ENCODE measurements around the gene OGFR. TPM values are rescaled to one million over a fixed set of nuclear protein-coding genes. Genes with fewer than 3 reads are reported as not detected.

Gene OGFR
- total and polyA plus RNA-seq, 4 donors, result 14.6 to 46.6 (median 42.3) TPM

Small RNAs within 50 kb of the gene (small RNA-seq; reads per million reads assigned to genes)
- gene DPH3P1 (ENCODE audit: low replicate concordance), result not detected

Other genes with a start within 250 kb of the OGFR start
- gene SLCO4A1, start 162.3 kb upstream of the OGFR start, total RNA-seq, result 1 to 10 TPM; 2.3 to 2.8 TPM
- gene SLCO4A1, start 162.3 kb upstream of the OGFR start, polyA plus RNA-seq (ENCODE audit: insufficient read length in 2 of 2), result 10 to 100 TPM in 1 of 2 donors, 1 to 10 TPM in 1; 8.7 to 12.1 TPM
- gene NTSR1, start 96.0 kb upstream of the OGFR start, total RNA-seq, result 1 to 10 TPM; 1.3 to 2.6 TPM
- gene NTSR1, start 96.0 kb upstream of the OGFR start, polyA plus RNA-seq (ENCODE audit: insufficient read length in 2 of 2), result 1 to 10 TPM; 5.3 to 6.1 TPM
- 10 to 100 TPM in 1 of 2 donors, 1 to 10 TPM in 1; 7.5 to 15.8 TPM for gene MRGBP, start 8.4 kb upstream of the OGFR start, total RNA-seq
- gene MRGBP, start 8.4 kb upstream of the OGFR start, polyA plus RNA-seq (ENCODE audit: insufficient read length in 2 of 2), result 10 to 100 TPM; 12.0 to 13.9 TPM
- gene COL9A3, start 12.2 kb downstream of the OGFR start, total RNA-seq, result 100 to 1,000 TPM in 1 of 2 donors, 10 to 100 TPM in 1; 33.5 to 151 TPM
- gene COL9A3, start 12.2 kb downstream of the OGFR start, polyA plus RNA-seq (ENCODE audit: insufficient read length in 2 of 2), result 10 to 100 TPM; 38.6 to 76.1 TPM
- gene TCFL5, start 57.0 kb downstream of the OGFR start, total RNA-seq, result 10 to 100 TPM; 12.3 to 16.3 TPM
- gene TCFL5, start 57.0 kb downstream of the OGFR start, polyA plus RNA-seq (ENCODE audit: insufficient read length in 2 of 2), result 10 to 100 TPM; 13.5 to 15.1 TPM
- gene DIDO1, start 121.7 kb downstream of the OGFR start, total RNA-seq, result 10 to 100 TPM; 35.4 to 54.7 TPM
- gene DIDO1, start 121.7 kb downstream of the OGFR start, polyA plus RNA-seq (ENCODE audit: insufficient read length in 2 of 2), result 10 to 100 TPM; 45.2 to 46.3 TPM
- 10 to 100 TPM; 32.7 to 34.5 TPM for gene GID8, start 133.3 kb downstream of the OGFR start, total RNA-seq
- 10 to 100 TPM; 43.7 to 46.0 TPM for gene GID8, start 133.3 kb downstream of the OGFR start, polyA plus RNA-seq (ENCODE audit: insufficient read length in 2 of 2)
- gene SLC17A9, start 147.9 kb downstream of the OGFR start, total RNA-seq, result 1 to 10 TPM in 1 of 2 donors, under 1 TPM in 1; 0.69 to 1.7 TPM
- gene SLC17A9, start 147.9 kb downstream of the OGFR start, polyA plus RNA-seq (ENCODE audit: insufficient read length in 2 of 2), result 1 to 10 TPM in 1 of 2 donors, under 1 TPM in 1; 0.86 to 2.4 TPM
- gene BHLHE23, start 202.1 kb downstream of the OGFR start, total RNA-seq, result not detected
- gene BHLHE23, start 202.1 kb downstream of the OGFR start, polyA plus RNA-seq (ENCODE audit: insufficient read length in 2 of 2), result not detected

Measured in spinal cord (tissue), 4 donors.